H9 (cell line): ENCODE results near the gene GRIK3. TPM values are rescaled to one million over a fixed set of nuclear protein-coding genes. Genes with fewer than 3 reads are reported as not detected.

ENCODE experiments used
- DNase-seq: peaks from one replicate; pipeline ENCODE4 v3.0.0-alpha.2; 2017
- H2AFZ ChIP-seq: one replicate; pipeline ENCODE4 v1.6.1; 2013; ENCODE audit warnings: mild to moderate bottlenecking, low read length, control low read depth, moderate library complexity
- H2AK5ac ChIP-seq: 2 replicates; pipeline ENCODE4 v1.6.1; 2013; ENCODE audit warnings: low read length, control low read depth, mixed read lengths; ENCODE audit not compliant: insufficient read length
- H2BK120ac ChIP-seq: one replicate; pipeline ENCODE4 v1.6.1; 2013; ENCODE audit warnings: low read depth, mild to moderate bottlenecking, low read length, control low read depth, inconsistent platforms; ENCODE audit not compliant: poor library complexity, severe bottlenecking
- H2BK12ac ChIP-seq: 2 replicates; pipeline ENCODE4 v1.6.1; 2013; ENCODE audit warnings: low read length, control low read depth, mixed read lengths, low read depth; ENCODE audit not compliant: insufficient read length
- H2BK15ac ChIP-seq: 2 replicates; pipeline ENCODE4 v1.6.1; 2013; ENCODE audit warnings: low read depth, low read length, control low read depth
- H2BK20ac ChIP-seq: one replicate; pipeline ENCODE4 v1.6.1; 2013; ENCODE audit warnings: low read depth, mild to moderate bottlenecking, low read length, control low read depth, inconsistent platforms; ENCODE audit not compliant: poor library complexity, severe bottlenecking
- H2BK5ac ChIP-seq: 2 replicates; pipeline ENCODE4 v1.6.1; 2013; ENCODE audit warnings: low read length, control low read depth, mixed read lengths; ENCODE audit not compliant: insufficient read length
- H3K14ac ChIP-seq: 2 replicates; pipeline ENCODE4 v1.6.1; 2013; ENCODE audit warnings: low read length, control low read depth; ENCODE audit not compliant: insufficient read depth
- H3K18ac ChIP-seq: 2 replicates; pipeline ENCODE4 v1.6.1; 2013; ENCODE audit warnings: low read depth, mild to moderate bottlenecking, mixed read lengths, low read length, control low read depth; ENCODE audit not compliant: insufficient read length
- H3K23ac ChIP-seq: 2 replicates; pipeline ENCODE4 v1.6.1; 2013; ENCODE audit warnings: low read length, control low read depth, mixed read lengths, low read depth; ENCODE audit not compliant: insufficient read length
- H3K23me2 ChIP-seq: 2 replicates; pipeline ENCODE4 v1.6.1; 2013; ENCODE audit warnings: low read depth, mild to moderate bottlenecking, mixed read lengths, low read length, control low read depth; ENCODE audit not compliant: insufficient read length, poor library complexity, severe bottlenecking
- H3K27ac ChIP-seq: 2 replicates; pipeline ENCODE4 v1.5.1; 2013; ENCODE audit warnings: low read length, control low read depth, mixed read lengths, low read depth; ENCODE audit not compliant: insufficient read length
- H3K27me3 ChIP-seq: 2 replicates; pipeline ENCODE4 v1.6.1; 2013; ENCODE audit warnings: low read length, control low read depth, inconsistent platforms; ENCODE audit not compliant: insufficient read depth
- H3K4ac ChIP-seq: 2 replicates; pipeline ENCODE4 v1.6.1; 2013; ENCODE audit warnings: low read depth, mild to moderate bottlenecking, control low read depth, inconsistent platforms, low read length, moderate library complexity
- H3K4me1 ChIP-seq: 2 replicates; pipeline ENCODE4 v1.6.1; 2013; ENCODE audit warnings: low read length, control low read depth, inconsistent platforms; ENCODE audit not compliant: insufficient read depth
- H3K4me2 ChIP-seq: 2 replicates; pipeline ENCODE4 v1.6.1; 2013; ENCODE audit warnings: low read length, control low read depth, mixed read lengths; ENCODE audit not compliant: insufficient read length, insufficient read depth
- H3K56ac ChIP-seq: 2 replicates; pipeline ENCODE4 v1.6.1; 2013; ENCODE audit warnings: low read depth, mild to moderate bottlenecking, mixed read lengths, low read length, control low read depth; ENCODE audit not compliant: insufficient read length
- H3K79me1 ChIP-seq: 2 replicates; pipeline ENCODE4 v1.6.1; 2013; ENCODE audit warnings: low read depth, mild to moderate bottlenecking, moderate library complexity, low read length, control low read depth, inconsistent platforms; ENCODE audit not compliant: insufficient read depth, poor library complexity, severe bottlenecking
- H3K79me2 ChIP-seq: 2 replicates; pipeline ENCODE4 v1.6.1; 2013; ENCODE audit warnings: low read length, control low read depth, inconsistent platforms; ENCODE audit not compliant: insufficient read depth
- H3K9ac ChIP-seq: 2 replicates; pipeline ENCODE4 v1.6.1; 2013; ENCODE audit warnings: low read length, control low read depth, mixed read lengths; ENCODE audit not compliant: insufficient read length; ENCODE audit errors: extremely low read depth
- H3K9me3 ChIP-seq: one replicate; pipeline ENCODE4 v1.6.1; 2013; ENCODE audit warnings: low read depth, low read length, inconsistent platforms; ENCODE audit not compliant: control insufficient read depth
- H3T11ph ChIP-seq: one replicate; pipeline ENCODE4 v1.6.1; 2013; ENCODE audit warnings: mild to moderate bottlenecking, low read length, control low read depth, inconsistent platforms
- H4K20me1 ChIP-seq: one replicate; pipeline ENCODE4 v1.6.1; 2013; ENCODE audit not compliant: control insufficient read depth, insufficient read length, insufficient read depth
- H4K5ac ChIP-seq: 2 replicates; pipeline ENCODE4 v1.6.1; 2013; ENCODE audit warnings: low read depth, mild to moderate bottlenecking, mixed read lengths, low read length, control low read depth; ENCODE audit not compliant: insufficient read length
- H4K8ac ChIP-seq: replicated peaks from 2 replicates; pipeline ENCODE4 v1.6.1; 2013; ENCODE audit warnings: low read length, control low read depth, mixed read lengths, low read depth; ENCODE audit not compliant: insufficient read length
- H4K91ac ChIP-seq: 2 replicates; pipeline ENCODE4 v1.6.1; 2013; ENCODE audit warnings: low read depth, mild to moderate bottlenecking, moderate library complexity, mixed read lengths, low read length, control low read depth; ENCODE audit not compliant: insufficient read length
- H3K27ac Mint-ChIP-seq, 3 experiments: 2 replicates in 2 of 3; 3 replicates in 1 of 3; pipeline ENCODE4 v1.8.0; 2020 to 2021; ENCODE audit warnings: mixed read lengths in 3 of 3, mild to moderate bottlenecking in 1 of 3, moderate library complexity in 1 of 3
- H3K27me3 Mint-ChIP-seq: 2 replicates; pipeline ENCODE4 v1.8.0; 2021; ENCODE audit warnings: low read depth, mild to moderate bottlenecking, moderate library complexity, mixed read lengths
- H3K36me3 Mint-ChIP-seq, 3 experiments: 2 replicates in 2 of 3; 3 replicates in 1 of 3; pipeline ENCODE4 v1.8.0; 2020 to 2021; ENCODE audit warnings: low read depth in 3 of 3, mixed read lengths in 3 of 3; ENCODE audit not compliant: insufficient read depth in 1 of 3
- H3K4me1 Mint-ChIP-seq, 2 experiments: 2 replicates each; pipeline ENCODE4 v1.8.0; 2020; ENCODE audit warnings: mixed read lengths in 2 of 2
- H3K4me3 Mint-ChIP-seq, 2 experiments: 2 replicates in 1 of 2; 3 replicates in 1 of 2; pipeline ENCODE4 v1.8.0; 2020 to 2021; ENCODE audit warnings: mild to moderate bottlenecking in 2 of 2, mixed read lengths in 2 of 2, moderate library complexity in 1 of 2
- H3K9me3 Mint-ChIP-seq, 2 experiments: 2 replicates in 1 of 2; 3 replicates in 1 of 2; pipeline ENCODE4 v1.8.0; 2020; ENCODE audit warnings: mild to moderate bottlenecking in 2 of 2, mixed read lengths in 2 of 2, moderate library complexity in 1 of 2
- CTCF ChIP-seq: fragments of 200-600 bp; sonication (generic); conservative IDR thresholded peaks from 3 replicates; pipeline ENCODE4 v1.8.0; 2021; ENCODE audit warnings: antibody characterized with exemption, mild to moderate bottlenecking
- WGBS: extraction: QIAGEN DNeasy Blood & Tissue Kit; methylation state at CpG from one replicate; pipeline ENCODE4 v1.1.7; 2013; ENCODE audit warnings: missing lambda C conversion rate, low lambda C conversion rate, mixed read lengths; ENCODE audit not compliant: insufficient read length; ENCODE audit errors: extremely low coverage; 5-methylcytosine and 5-hydroxymethylcytosine counted together
- total RNA-seq: library from RNA; stranded (reverse); gene quantifications from 2 replicates; pipeline ENCODE4 v1.2.1, GENCODE V29; 2021

The GRIK3 gene
- total RNA-seq, 1 experiment from 2014 or later: 1.7 TPM

DNA sequence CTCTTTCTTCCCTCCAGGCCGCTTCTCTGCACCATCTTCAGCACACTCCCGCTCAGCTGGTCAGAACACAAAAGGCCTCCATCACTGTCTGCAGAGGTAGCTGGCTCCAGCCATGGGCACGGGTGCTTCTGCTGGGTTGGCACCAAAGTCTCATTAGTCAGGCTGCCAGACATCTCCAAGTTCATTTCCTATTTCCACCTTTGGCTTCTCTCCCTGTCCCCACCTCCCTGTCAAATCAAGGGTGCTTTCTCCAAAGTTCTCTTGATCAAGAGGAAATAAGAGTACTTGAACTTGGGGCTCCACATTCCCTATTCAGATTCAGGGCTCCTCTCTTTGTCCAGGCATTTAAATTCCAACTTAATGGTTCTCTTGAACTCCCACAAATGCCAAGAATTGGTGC, 33.9 kb upstream of the GRIK3 start:
- Histone ChIP-seq H3K79me2 (no peaks in the 10 kb centered on the region), H2BK20ac (no peak overlapping the region), H3K79me1 (no peaks in the 10 kb centered on the region), H4K8ac (no peak overlapping the region), H4K20me1 (no peaks in the 10 kb centered on the region), H3K18ac (no peak overlapping the region), H3K4me1 (no peaks in the 10 kb centered on the region), H2BK12ac (no peak overlapping the region), H3K9ac (no peak overlapping the region), H2BK120ac (no peak overlapping the region), H3T11ph (no peak overlapping the region), H3K27me3 (no peaks in the 10 kb centered on the region), H2AK5ac (no peak overlapping the region), H3K4ac (no peak overlapping the region), H3K23ac (no peak overlapping the region), H3K27ac (no peak overlapping the region), H4K91ac (no peak overlapping the region), H2BK15ac (no peak overlapping the region), H3K14ac (no peak overlapping the region), H2AFZ (no peak overlapping the region), H2BK5ac (no peak overlapping the region), H4K5ac (no peak overlapping the region), H3K4me2 (no peak overlapping the region), H3K23me2 (no peaks in the 10 kb centered on the region), H3K56ac (no peak overlapping the region), H3K9me3 (no peaks in the 10 kb centered on the region)
- TF ChIP-seq CTCF: no peak
- Mint-ChIP-seq H3K27ac (no peak overlapping the region), H3K4me3 (no peak overlapping the region), H3K9me3 (no peaks in the 10 kb centered on the region), H3K4me1 (peaks cover 0 to 13% of the 10 kb centered on the region in 2 experiments; a peak in 2 of 4 replicates), H3K27me3 (peaks cover 34% of the 10 kb centered on the region), H3K36me3 (no peaks in the 10 kb centered on the region)
- no peak for DNase-seq
- no CpG with 5 or more reads among the region's 3 CpGs for WGBS
